ENCODE results near the gene GARIN5A. TPM values are rescaled to one million over a fixed set of nuclear protein-coding genes. Genes with fewer than 3 reads are reported as not detected.

GARIN5A gene
- total RNA-seq, 1 experiment from 2014 or later = 0.84 TPM

DNA sequence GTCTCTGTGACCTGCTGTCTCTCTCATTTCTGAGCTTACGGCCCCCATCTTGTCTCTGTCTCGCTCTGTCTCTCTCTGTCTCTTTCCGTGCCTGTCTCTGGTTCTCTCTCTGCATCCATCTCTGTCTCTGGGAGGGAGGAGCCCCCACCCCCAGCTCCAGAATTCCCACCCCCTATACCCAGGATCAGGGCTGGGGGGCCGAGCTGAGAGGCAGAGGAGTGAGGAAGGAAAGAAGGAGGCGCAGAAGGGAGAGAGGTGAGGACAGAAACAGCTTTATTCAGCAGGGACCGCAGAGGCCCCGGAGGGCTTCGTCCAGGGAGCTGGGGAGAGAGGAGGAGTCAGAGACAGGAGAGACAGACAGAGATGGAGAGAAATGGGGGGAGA is 20.4 kb upstream of the GARIN5A start:
- DNase-seq (ENCODE audit: low spot score) = no peak
- POLR2A ChIA-PET (ENCODE audit: low non-redundant PET) = no interaction called here
- H3K4me3 ChIP-seq (ENCODE audit: low read depth, low read length, poor library complexity, severe bottlenecking) = no peak overlapping the region
- CTCF ChIA-PET = no interaction called here
- H3K36me3 ChIP-seq (ENCODE audit: insufficient read depth, low read length, poor library complexity, severe bottlenecking) = no peaks in the 10 kb centered on the region
- H3K9me3 ChIP-seq (ENCODE audit: low read depth, low read length, poor library complexity, severe bottlenecking) = no peaks in the 10 kb centered on the region
- no peak overlapping the region for H3K27ac ChIP-seq (ENCODE audit: low read depth, low read length, poor library complexity, severe bottlenecking)
- no TSS peak for BruUV-seq (replicated peaks)
- peaks cover 58% of the 10 kb centered on the region for H3K27me3 ChIP-seq (replicated peaks; ENCODE audit: insufficient read depth, low read depth, low read length, poor library complexity)
- TF ChIP-seq EZH2 (IDR thresholded peaks at IDR 0.05; ENCODE audit: borderline replicate concordance, low read depth, low read length, poor library complexity, severe bottlenecking) = no peak
- TF ChIP-seq, protein P1, sequence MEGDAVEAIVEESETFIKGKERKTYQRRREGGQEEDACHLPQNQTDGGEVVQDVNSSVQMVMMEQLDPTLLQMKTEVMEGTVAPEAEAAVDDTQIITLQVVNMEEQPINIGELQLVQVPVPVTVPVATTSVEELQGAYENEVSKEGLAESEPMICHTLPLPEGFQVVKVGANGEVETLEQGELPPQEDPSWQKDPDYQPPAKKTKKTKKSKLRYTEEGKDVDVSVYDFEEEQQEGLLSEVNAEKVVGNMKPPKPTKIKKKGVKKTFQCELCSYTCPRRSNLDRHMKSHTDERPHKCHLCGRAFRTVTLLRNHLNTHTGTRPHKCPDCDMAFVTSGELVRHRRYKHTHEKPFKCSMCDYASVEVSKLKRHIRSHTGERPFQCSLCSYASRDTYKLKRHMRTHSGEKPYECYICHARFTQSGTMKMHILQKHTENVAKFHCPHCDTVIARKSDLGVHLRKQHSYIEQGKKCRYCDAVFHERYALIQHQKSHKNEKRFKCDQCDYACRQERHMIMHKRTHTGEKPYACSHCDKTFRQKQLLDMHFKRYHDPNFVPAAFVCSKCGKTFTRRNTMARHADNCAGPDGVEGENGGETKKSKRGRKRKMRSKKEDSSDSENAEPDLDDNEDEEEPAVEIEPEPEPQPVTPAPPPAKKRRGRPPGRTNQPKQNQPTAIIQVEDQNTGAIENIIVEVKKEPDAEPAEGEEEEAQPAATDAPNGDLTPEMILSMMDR (conservative IDR thresholded peaks at IDR 0.05; ENCODE audit: low read depth, low read length) = no peak
- no peaks in the 10 kb centered on the region for H3K4me1 ChIP-seq (ENCODE audit: insufficient read depth, low read length, poor library complexity, severe bottlenecking)
- intact Hi-C loops (cut with micrococcal nuclease; ENCODE audit: unreplicated experiment) = no loop called here

DNA sequence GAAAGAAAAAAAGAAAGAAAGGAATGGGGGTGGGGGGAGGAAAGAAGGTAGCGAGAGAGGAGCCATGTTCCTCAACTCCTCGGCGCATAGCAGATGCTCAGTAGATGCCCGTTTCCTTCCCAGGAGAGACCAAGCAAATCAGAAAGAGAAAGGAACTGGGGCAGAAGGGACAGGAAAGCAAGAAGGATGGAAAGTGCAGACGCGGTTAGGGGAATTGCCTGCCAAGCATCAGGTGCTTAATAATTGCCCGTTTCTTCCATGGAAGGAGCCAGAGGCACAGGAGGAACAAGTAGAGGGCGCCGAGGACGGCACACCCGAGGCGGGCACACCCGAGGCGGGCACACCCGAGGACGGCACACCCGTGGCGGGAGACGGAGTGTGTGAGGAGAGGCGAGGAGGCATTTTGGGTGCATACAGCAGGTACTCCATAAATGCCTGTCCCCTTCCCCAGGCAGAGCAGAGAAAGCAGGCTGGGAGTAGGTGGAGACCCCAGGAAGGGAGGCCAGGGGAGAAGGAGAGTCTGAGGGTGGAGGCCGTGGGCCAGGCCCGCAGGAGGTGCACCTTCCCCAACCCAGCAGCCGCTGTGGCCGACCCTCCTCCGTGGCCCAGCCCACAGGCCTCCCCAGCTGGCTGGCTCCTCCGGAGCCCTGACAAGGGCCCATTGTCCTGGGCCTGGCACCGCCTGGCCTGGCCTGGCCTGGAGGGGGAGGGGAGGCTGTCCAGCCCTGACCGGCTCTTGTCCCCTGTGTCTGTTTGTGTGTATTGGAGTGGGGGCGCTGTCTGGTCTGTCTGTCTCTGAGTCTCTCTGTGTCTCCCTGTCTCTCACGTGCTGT is 19.8 kb upstream of the GARIN5A start:
- CTCF ChIA-PET = no interaction called here
- DNase-seq (ENCODE audit: low spot score) = no peak
- Histone ChIP-seq H3K4me1 (ENCODE audit: insufficient read depth, low read length, poor library complexity, severe bottlenecking) (no peaks in the 10 kb centered on the region), H3K27me3 (replicated peaks; ENCODE audit: insufficient read depth, low read depth, low read length, poor library complexity) (peaks cover 64% of the 10 kb centered on the region), H3K4me3 (ENCODE audit: low read depth, low read length, poor library complexity, severe bottlenecking) (no peak overlapping the region), H3K9me3 (ENCODE audit: low read depth, low read length, poor library complexity, severe bottlenecking) (no peaks in the 10 kb centered on the region), H3K27ac (ENCODE audit: low read depth, low read length, poor library complexity, severe bottlenecking) (no peak overlapping the region), H3K36me3 (ENCODE audit: insufficient read depth, low read length, poor library complexity, severe bottlenecking) (no peaks in the 10 kb centered on the region)
- POLR2A ChIA-PET (ENCODE audit: low non-redundant PET) = no interaction called here
- TF ChIP-seq EZH2 (IDR thresholded peaks at IDR 0.05; ENCODE audit: borderline replicate concordance, low read depth, low read length, poor library complexity, severe bottlenecking) = no peak
- TF ChIP-seq, protein P1 (conservative IDR thresholded peaks at IDR 0.05; ENCODE audit: low read depth, low read length) = no peak
- no TSS peak for BruUV-seq (replicated peaks)
- intact Hi-C loops (cut with micrococcal nuclease; ENCODE audit: unreplicated experiment) = no loop called here

GRCh38 chr19:50495020-50495531 is 18.4 kb upstream of the GARIN5A start:
- TF ChIP-seq, protein P1 (conservative IDR thresholded peaks at IDR 0.05; ENCODE audit: low read depth, low read length) = no peak
- no peak for TF ChIP-seq EZH2 (IDR thresholded peaks at IDR 0.05; ENCODE audit: borderline replicate concordance, low read depth, low read length, poor library complexity, severe bottlenecking)
- DNase-seq (ENCODE audit: low spot score) = no peak
- no peaks in the 10 kb centered on the region for H3K9me3 ChIP-seq (ENCODE audit: low read depth, low read length, poor library complexity, severe bottlenecking)
- no TSS peak for BruUV-seq (replicated peaks)
- H3K36me3 ChIP-seq (ENCODE audit: insufficient read depth, low read length, poor library complexity, severe bottlenecking) = no peaks in the 10 kb centered on the region
- CTCF ChIA-PET = no interaction called here
- H3K27ac ChIP-seq (ENCODE audit: low read depth, low read length, poor library complexity, severe bottlenecking) = no peak overlapping the region
- peaks cover 73% of the 10 kb centered on the region for H3K27me3 ChIP-seq (replicated peaks; ENCODE audit: insufficient read depth, low read depth, low read length, poor library complexity)
- H3K4me3 ChIP-seq (ENCODE audit: low read depth, low read length, poor library complexity, severe bottlenecking) = no peak overlapping the region
- POLR2A ChIA-PET (ENCODE audit: low non-redundant PET) = no interaction called here
- H3K4me1 ChIP-seq (ENCODE audit: insufficient read depth, low read length, poor library complexity, severe bottlenecking) = no peaks in the 10 kb centered on the region
- intact Hi-C loops (cut with micrococcal nuclease; ENCODE audit: unreplicated experiment) = no loop called here
